GM19395 (cell line): Measurements from ENCODE around the gene ETS2.
"Not testable (repeated sequence)": the region's sequence is repeated elsewhere in the genome, so short reads cannot be mapped to it uniquely, and the experiment has no call there.

Experiments used
- ATAC-seq: cut with Tn5 transposase; IDR thresholded peaks from one replicate; pipeline ENCODE4 v1.9.1; 2021; ENCODE audit warnings: mild to moderate bottlenecking, moderate library complexity; ENCODE audit not compliant: unreplicated experiment

ETS2 gene

GRCh38 chr21:38816400-38816977, 10.8 kb downstream of the ETS2 start:
- ATAC-seq, result no peak

- ATAC-seq, result no peak
These were observed 11.9 kb downstream of the ETS2 start for GRCh38 chr21:38817371-38818324.

- ATAC-seq, result no peak
These were observed 12.6 kb downstream of the ETS2 start for GRCh38 chr21:38818325-38818723.

- no peak for ATAC-seq
These were observed 13.5 kb downstream of the ETS2 start for GRCh38 chr21:38819051-38819718.

GRCh38 chr21:38819719-38820159, 14.0 kb downstream of the ETS2 start:
- no peak for ATAC-seq

- ATAC-seq, result no peak
These were observed 14.9 kb downstream of the ETS2 start for GRCh38 chr21:38820471-38821239.

- ATAC-seq, result no peak
These were observed 15.5 kb downstream of the ETS2 start for GRCh38 chr21:38821248-38821647.

- no peak for ATAC-seq
These were observed 16.4 kb downstream of the ETS2 start for GRCh38 chr21:38821959-38822682.

- ATAC-seq, result no peak
These were observed 17.1 kb downstream of the ETS2 start for GRCh38 chr21:38822778-38823238.

- no peak for ATAC-seq
These were observed 18.0 kb downstream of the ETS2 start for GRCh38 chr21:38823737-38824123.

- no peak for ATAC-seq
These were observed 18.5 kb downstream of the ETS2 start for GRCh38 chr21:38824124-38824822.

- no peak for ATAC-seq
These were observed 19.5 kb downstream of the ETS2 start for GRCh38 chr21:38825269-38825668.

GRCh38 chr21:38825921-38826320, 20.2 kb downstream of the ETS2 start:
- no peak for ATAC-seq

- ATAC-seq, result not testable (repeated sequence)
These were observed 22.4 kb downstream of the ETS2 start for GRCh38 chr21:38828111-38828510.

- peak; percentile 89 for ATAC-seq
These were observed 25.2 kb downstream of the ETS2 start for GRCh38 chr21:38830671-38831525.

GRCh38 chr21:38831526-38832467, 26.1 kb downstream of the ETS2 start:
- peak; percentile 93 for ATAC-seq

- ATAC-seq, result no peak
These were observed 26.9 kb downstream of the ETS2 start for GRCh38 chr21:38832664-38833063.
